Progenitor cell of endocrine pancreas (in vitro differentiated cells): ENCODE measurements around the gene CDH4. TPM values are rescaled to one million over a fixed set of nuclear protein-coding genes. Genes with fewer than 3 reads are reported as not detected.

ENCODE experiments used
- DNase-seq: peaks from one replicate; pipeline ENCODE4 v3.0.0; 2021; ENCODE audit warnings: low spot score; ENCODE audit not compliant: unreplicated experiment
- H3K27ac Mint-ChIP-seq: 2 replicates; pipeline ENCODE4 v1.8.0; 2021; ENCODE audit warnings: mild to moderate bottlenecking, moderate library complexity, mixed read lengths
- H3K27me3 Mint-ChIP-seq: 2 replicates; pipeline ENCODE4 v1.8.0; 2021; ENCODE audit warnings: mixed read lengths
- H3K36me3 Mint-ChIP-seq: 2 replicates; pipeline ENCODE4 v1.8.0; 2022; ENCODE audit warnings: mixed read lengths; ENCODE audit not compliant: insufficient read depth
- H3K4me1 Mint-ChIP-seq: 2 replicates; pipeline ENCODE4 v1.8.0; 2021; ENCODE audit warnings: low read depth, mixed read lengths
- H3K4me3 Mint-ChIP-seq: 2 replicates; pipeline ENCODE4 v1.8.0; 2021; ENCODE audit warnings: low read depth, mild to moderate bottlenecking, moderate library complexity, mixed read lengths
- H3K9me3 Mint-ChIP-seq: 2 replicates; pipeline ENCODE4 v1.8.0; 2021; ENCODE audit warnings: low read depth, mixed read lengths
- total RNA-seq: library from RNA; stranded (reverse); gene quantifications from 2 replicates; pipeline ENCODE4 v1.2.1, GENCODE V29; 2021
- TF ChIP-seq, protein P1 (sequence below): fragments of 200-600 bp; sonication (generic); IDR thresholded peaks from one replicate; pipeline ENCODE4 v1.5.0; 2021; ENCODE audit warnings: antibody characterized with exemption, mild to moderate bottlenecking; ENCODE audit not compliant: unreplicated experiment

The CDH4 gene
- total RNA-seq, 1 donor from 2014 or later: 0.43 TPM

DNA sequence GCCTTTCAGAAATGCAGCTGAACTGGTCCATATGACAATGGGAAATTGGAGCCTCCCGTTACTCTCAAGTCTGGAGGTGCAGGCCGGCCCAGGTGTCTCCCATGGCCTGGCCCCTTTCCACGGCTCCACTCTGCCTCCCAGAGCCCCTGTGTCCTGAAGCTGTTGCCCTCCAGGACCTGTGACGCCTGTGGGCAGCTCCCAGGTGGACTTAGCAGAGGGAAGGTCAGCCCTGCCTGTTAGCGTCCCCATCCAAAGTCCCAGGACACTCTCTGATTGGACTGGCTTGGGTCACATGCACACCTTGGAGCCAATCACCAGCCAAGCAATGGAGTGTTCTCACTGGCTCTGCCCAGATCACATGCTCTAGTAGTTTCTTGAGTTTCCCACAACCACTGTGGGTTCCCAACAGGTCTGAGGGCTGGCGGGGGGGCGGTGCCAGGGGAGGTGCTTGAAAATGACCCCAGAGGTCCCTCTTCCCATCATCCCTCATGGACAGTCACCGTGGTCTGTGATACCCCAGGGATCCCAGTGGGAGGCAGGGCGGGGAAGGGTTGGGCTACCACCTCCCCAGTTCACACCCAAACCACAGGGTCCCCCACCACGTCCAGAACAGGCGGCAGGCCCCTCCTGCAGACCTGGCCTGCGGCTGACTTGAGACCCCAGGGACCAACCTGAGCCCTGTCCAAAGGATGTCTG, 678.1 kb downstream of the CDH4 start:
- H3K27ac Mint-ChIP-seq: no peak overlapping the region
- DNase-seq: no peak
- TF ChIP-seq, protein P1, sequence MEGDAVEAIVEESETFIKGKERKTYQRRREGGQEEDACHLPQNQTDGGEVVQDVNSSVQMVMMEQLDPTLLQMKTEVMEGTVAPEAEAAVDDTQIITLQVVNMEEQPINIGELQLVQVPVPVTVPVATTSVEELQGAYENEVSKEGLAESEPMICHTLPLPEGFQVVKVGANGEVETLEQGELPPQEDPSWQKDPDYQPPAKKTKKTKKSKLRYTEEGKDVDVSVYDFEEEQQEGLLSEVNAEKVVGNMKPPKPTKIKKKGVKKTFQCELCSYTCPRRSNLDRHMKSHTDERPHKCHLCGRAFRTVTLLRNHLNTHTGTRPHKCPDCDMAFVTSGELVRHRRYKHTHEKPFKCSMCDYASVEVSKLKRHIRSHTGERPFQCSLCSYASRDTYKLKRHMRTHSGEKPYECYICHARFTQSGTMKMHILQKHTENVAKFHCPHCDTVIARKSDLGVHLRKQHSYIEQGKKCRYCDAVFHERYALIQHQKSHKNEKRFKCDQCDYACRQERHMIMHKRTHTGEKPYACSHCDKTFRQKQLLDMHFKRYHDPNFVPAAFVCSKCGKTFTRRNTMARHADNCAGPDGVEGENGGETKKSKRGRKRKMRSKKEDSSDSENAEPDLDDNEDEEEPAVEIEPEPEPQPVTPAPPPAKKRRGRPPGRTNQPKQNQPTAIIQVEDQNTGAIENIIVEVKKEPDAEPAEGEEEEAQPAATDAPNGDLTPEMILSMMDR: no peak
- no peaks in the 10 kb centered on the region for H3K36me3 Mint-ChIP-seq
- H3K27me3 Mint-ChIP-seq: peaks cover 4% of the 10 kb centered on the region
- H3K4me3 Mint-ChIP-seq: no peak overlapping the region
- no peaks in the 10 kb centered on the region for H3K9me3 Mint-ChIP-seq
- no peaks in the 10 kb centered on the region for H3K4me1 Mint-ChIP-seq

DNA sequence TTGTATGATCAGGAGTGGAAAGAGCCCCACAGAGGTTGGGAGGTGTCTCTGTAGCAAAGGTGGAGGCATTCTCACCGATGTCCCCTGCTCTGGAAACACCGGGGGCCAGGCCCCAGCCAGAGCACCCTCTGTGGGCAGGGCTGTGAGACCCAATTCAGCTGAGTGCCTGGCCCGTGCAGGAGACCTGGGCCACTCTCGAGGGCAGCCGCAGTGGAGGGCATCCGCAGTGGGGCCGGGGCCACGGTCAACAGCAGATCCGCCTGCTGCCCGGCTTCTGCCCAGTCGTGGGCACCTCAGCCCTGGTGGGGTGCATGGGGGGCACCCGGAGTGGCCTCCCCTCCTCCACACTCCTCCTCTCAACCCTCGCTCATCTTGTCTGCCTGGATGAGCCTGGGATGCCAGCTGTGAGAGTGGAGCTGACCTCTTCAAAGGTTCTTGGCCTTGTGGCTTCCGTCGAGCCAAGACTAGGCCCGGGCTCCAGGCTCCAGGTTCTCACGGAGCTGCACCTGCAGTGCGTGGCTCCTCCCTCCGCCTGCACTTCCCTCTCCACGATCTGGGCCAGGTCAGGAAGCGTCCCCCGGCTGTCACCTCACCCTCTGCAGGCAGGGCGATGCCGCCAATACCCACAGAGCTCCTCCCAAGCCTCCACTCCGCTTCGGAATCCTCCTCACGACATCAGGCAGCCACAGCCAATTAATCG, 678.9 kb downstream of the CDH4 start:
- DNase-seq: no peak
- Mint-ChIP-seq H3K9me3 (no peaks in the 10 kb centered on the region), H3K36me3 (no peaks in the 10 kb centered on the region), H3K27me3 (peaks cover 4% of the 10 kb centered on the region), H3K27ac (no peak overlapping the region), H3K4me1 (no peaks in the 10 kb centered on the region), H3K4me3 (no peak overlapping the region)
- TF ChIP-seq, protein P1: no peak

DNA sequence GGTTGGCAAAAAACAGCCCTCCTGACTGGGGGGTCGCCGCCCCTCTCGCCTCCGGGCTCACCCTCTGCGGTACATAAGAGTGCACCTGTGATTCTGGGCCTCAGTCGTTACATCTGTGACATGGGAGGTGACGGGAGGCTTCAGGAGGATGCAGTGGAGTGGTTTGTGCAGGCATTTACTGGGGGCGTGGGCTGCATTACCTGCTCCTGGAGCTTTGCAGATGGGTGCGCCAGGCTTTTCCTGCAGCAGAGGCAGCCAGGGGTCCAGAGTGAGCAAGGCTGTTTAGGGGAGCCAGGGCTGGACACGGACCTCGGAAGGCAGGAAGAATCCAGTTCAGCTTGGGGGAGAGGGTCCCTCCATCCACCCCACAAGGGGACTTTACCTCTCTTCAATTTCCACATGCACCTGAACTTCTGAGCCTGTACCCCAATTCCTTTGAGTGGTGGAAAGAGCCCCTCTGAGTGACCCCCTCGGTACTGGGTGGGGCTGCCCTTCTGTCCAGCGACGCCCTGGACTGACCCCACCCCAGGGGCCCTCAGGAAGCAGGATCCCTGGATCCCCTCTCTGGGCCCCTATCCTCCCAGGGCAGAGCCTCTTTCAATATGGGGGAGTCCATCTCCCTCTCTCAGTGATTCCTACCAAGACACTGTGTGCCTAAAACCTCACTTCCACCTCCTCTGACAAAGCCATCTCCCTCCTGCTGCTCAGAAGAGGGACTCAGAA, 679.6 kb downstream of the CDH4 start:
- DNase-seq: no peak
- H3K27me3 Mint-ChIP-seq: peaks cover 4% of the 10 kb centered on the region
- H3K4me3 Mint-ChIP-seq: no peak overlapping the region
- no peaks in the 10 kb centered on the region for H3K36me3 Mint-ChIP-seq
- H3K27ac Mint-ChIP-seq: no peak overlapping the region
- no peaks in the 10 kb centered on the region for H3K4me1 Mint-ChIP-seq
- TF ChIP-seq, protein P1: no peak
- H3K9me3 Mint-ChIP-seq: no peaks in the 10 kb centered on the region

DNA sequence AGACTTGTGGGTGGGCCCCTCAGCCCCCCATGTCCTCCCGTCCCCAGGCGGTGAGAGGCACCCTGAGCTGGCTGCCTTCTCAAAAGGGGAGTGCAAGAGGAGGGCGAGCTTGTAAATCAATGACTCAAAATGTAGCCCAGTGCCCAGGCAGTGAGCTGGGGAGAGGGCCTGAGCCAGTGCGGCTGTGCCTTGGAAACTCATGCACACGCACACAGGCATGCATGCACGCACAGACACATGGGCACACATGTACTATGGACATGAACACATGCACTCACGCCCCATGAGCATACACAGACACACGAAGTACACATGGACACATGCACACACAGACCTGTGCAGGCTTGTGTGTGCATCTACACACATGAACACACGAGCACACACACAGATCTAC, 680.1 kb downstream of the CDH4 start:
- Mint-ChIP-seq H3K9me3 (no peaks in the 10 kb centered on the region), H3K4me3 (no peak overlapping the region), H3K27me3 (peaks cover 4% of the 10 kb centered on the region), H3K36me3 (no peaks in the 10 kb centered on the region), H3K4me1 (no peaks in the 10 kb centered on the region), H3K27ac (no peak overlapping the region)
- TF ChIP-seq, protein P1: no peak
- no peak for DNase-seq

DNA sequence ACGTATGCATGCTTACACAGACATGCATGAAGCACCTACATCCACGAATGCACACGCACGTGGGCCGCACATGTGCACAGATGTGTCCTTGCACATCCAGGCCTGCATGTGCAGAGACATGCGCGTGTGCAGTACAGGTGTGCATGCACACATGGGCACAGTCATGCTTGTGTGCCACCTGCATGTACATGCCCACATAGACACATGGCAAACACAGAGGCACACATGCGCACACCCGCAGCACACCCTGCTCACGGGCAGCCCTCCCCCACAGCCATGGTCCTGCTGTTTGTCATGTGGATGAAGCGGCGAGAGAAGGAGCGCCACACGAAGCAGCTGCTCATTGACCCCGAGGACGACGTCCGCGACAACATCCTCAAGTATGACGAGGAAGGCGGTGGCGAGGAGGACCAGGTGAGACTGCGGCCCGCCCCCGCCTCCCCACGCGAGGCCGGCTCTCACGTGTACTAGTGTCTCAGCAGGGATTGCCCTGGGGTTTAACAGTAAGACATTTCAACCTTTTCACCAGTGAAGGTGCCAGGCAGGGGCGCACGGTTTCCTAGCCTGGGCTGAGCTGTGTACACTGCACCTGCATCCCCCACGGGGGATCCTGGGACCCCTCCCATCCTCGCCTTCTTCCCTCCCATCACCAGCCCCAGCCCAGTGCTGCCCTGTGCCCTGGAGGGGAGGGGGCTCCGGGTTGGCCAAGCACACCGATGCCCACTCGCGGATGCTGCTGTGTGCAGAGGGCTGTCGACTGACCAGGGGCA, 680.8 kb downstream of the CDH4 start:
- Mint-ChIP-seq H3K27ac (no peak overlapping the region), H3K9me3 (no peaks in the 10 kb centered on the region), H3K27me3 (peaks cover 4% of the 10 kb centered on the region), H3K36me3 (no peaks in the 10 kb centered on the region), H3K4me1 (no peaks in the 10 kb centered on the region), H3K4me3 (no peak overlapping the region)
- TF ChIP-seq, protein P1: no peak
- DNase-seq: no peak
